HG03045 (cell line): ENCODE measurements around the gene CCT8.

ENCODE experiments used
- ATAC-seq: cut with Tn5 transposase; IDR thresholded peaks from one replicate; pipeline ENCODE4 v1.9.1; 2021; ENCODE audit warnings: mild to moderate bottlenecking, moderate library complexity; ENCODE audit not compliant: unreplicated experiment

The CCT8 gene

GRCh38 chr21:29073222-29074006 is at the start of gene CCT8:
CCT8 (minus strand) TSS chr21:29073648; CDS start chr21:29073590, 58 bp downstream.
- peak; percentile 93 for ATAC-seq

- peak; percentile 72 for ATAC-seq
Observed at GRCh38 chr21:29121759-29122158, 48.3 kb upstream of the CCT8 start.

GRCh38 chr21:29117372-29117955 is 44.0 kb upstream of the CCT8 start:
- ATAC-seq, result no peak

- no peak for ATAC-seq
Observed at GRCh38 chr21:29115899-29116298, 42.5 kb upstream of the CCT8 start.

GRCh38 chr21:29114765-29115500 is 41.5 kb upstream of the CCT8 start:
- ATAC-seq, result no peak

- ATAC-seq, result no peak
Observed at GRCh38 chr21:29105218-29105617, 31.8 kb upstream of the CCT8 start.

GRCh38 chr21:29104239-29104708 is 30.8 kb upstream of the CCT8 start:
- no peak for ATAC-seq

GRCh38 chr21:29102791-29103257 is 29.4 kb upstream of the CCT8 start:
- no peak for ATAC-seq

GRCh38 chr21:29098156-29098555 is 24.7 kb upstream of the CCT8 start:
- ATAC-seq, result no peak

GRCh38 chr21:29096218-29097015 is 23.0 kb upstream of the CCT8 start:
- no peak for ATAC-seq

- no peak for ATAC-seq
Observed at GRCh38 chr21:29092102-29092959, 18.9 kb upstream of the CCT8 start.

- ATAC-seq, result no peak
Observed at GRCh38 chr21:29091033-29091432, 17.6 kb upstream of the CCT8 start.

GRCh38 chr21:29085106-29085752 is 11.8 kb upstream of the CCT8 start:
- ATAC-seq, result no peak

- no peak for ATAC-seq
Observed at GRCh38 chr21:29084372-29084771, 10.9 kb upstream of the CCT8 start.

GRCh38 chr21:29083306-29083705 is 9.9 kb upstream of the CCT8 start:
- ATAC-seq, result no peak

GRCh38 chr21:29082046-29082815 is 8.8 kb upstream of the CCT8 start:
- no peak for ATAC-seq

GRCh38 chr21:29080454-29080941 is 7.0 kb upstream of the CCT8 start:
- ATAC-seq, result no peak
